C4-2B (cell line): ENCODE measurements around the gene BOK.
A peak's percentile ranks its signal among the peaks of the same experiment; 100 is the strongest.

Source experiments
- H3K27ac ChIP-seq: fragments of 450-650 bp; 2 replicates; pipeline ENCODE4 v1.5.1; 2017
- ZFX ChIP-seq: fragments of 450-650 bp; IDR thresholded peaks from 2 replicates; pipeline ENCODE4 v1.6.1; 2017
- TF ChIP-seq, protein P1 (sequence below): fragments of 450-650 bp; conservative IDR thresholded peaks from 2 replicates; pipeline ENCODE4 v1.5.1; 2017; ENCODE audit warnings: mild to moderate bottlenecking

BOK gene

GRCh38 chr2:241553981-241554380, 4.6 kb upstream of the BOK start:
- no peak for TF ChIP-seq ZFX
- TF ChIP-seq, protein P1, sequence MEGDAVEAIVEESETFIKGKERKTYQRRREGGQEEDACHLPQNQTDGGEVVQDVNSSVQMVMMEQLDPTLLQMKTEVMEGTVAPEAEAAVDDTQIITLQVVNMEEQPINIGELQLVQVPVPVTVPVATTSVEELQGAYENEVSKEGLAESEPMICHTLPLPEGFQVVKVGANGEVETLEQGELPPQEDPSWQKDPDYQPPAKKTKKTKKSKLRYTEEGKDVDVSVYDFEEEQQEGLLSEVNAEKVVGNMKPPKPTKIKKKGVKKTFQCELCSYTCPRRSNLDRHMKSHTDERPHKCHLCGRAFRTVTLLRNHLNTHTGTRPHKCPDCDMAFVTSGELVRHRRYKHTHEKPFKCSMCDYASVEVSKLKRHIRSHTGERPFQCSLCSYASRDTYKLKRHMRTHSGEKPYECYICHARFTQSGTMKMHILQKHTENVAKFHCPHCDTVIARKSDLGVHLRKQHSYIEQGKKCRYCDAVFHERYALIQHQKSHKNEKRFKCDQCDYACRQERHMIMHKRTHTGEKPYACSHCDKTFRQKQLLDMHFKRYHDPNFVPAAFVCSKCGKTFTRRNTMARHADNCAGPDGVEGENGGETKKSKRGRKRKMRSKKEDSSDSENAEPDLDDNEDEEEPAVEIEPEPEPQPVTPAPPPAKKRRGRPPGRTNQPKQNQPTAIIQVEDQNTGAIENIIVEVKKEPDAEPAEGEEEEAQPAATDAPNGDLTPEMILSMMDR, result no peak
- no peak overlapping the region for H3K27ac ChIP-seq

DNA sequence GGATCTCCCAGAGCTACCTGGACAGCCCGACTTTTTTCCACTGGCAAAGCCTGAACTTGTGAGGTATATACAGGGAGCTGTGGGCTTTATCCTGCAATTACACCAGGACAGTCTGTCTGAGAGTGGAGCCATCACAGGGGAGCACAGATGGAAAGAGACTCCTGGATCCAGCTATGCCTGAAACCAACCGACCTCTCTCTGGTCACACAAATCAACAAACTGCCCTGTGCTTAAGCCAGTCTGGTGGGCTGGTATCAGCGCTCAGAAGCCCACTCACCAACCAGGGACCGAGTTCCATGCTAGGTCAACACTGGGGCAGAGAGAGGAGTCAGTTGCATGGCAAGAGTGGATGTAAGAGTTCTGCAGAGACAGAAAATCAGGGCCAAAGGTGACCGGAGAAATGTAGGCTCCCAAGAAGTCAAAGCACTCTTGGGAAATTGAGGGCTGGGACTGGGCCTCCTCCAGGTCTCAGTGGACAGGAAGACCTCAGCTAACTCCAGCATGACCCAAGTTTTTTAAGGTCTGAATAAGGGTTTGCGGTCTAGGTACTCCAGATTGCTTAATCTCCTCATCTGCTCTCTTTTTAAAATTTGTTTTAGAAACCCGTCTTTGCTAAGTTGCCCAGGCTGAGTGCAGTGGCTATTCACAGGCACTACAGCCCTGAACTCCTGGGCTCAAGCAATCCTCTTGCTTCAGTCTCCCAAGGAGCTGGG, 3.8 kb upstream of the BOK start:
- TF ChIP-seq, protein P1, result no peak
- TF ChIP-seq ZFX, result no peak
- peak overlapping the region; percentile 57 for H3K27ac ChIP-seq

DNA sequence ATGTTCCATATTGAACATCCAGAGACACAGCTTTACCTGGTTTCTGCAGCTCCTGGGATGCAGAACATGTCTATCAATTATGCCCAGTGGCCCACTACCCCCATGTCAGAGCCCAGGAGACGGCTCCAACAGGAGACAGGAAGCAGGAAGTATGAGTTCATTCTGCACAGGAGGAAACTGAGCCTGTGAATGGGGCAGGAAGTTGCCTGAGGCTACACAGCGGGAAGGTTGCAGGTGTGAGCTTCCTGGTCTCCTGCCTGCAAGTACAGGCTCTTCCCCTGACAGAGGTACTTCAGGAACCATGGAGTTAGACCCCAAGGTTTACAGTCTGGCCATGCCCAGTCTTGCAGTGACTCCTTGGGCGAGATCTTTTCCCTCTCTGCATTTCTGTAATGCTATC, 2.8 kb upstream of the BOK start:
- TF ChIP-seq, protein P1, result no peak
- TF ChIP-seq ZFX, result no peak
- H3K27ac ChIP-seq, result peak overlapping the region; percentile 57

DNA sequence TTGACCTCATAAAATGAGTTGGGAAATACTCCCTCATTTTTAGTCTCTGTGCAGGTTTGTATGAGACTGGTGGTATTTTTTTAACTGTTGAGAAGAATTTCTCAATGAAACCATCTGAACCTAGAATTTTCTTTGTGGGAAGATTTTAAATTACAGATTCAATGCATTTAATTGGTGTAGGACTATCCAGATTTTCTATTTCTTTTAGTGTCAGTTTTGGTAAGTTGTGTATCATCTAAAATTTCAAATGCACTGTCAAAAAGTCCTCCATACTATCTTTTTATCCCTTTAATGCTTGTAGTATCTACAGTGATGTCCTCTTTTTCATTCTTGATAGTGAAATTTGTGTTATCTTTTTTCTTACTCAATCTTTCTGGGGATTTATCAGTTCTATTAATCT, 1.8 kb upstream of the BOK start:
- no peak overlapping the region for H3K27ac ChIP-seq
- TF ChIP-seq ZFX, result no peak
- TF ChIP-seq, protein P1, result no peak

GRCh38 chr2:241559323-241560161, 997 bp downstream of the BOK start:
- TF ChIP-seq ZFX, result peak; percentile 74; the same call in 1 of the 2 replicates
- TF ChIP-seq, protein P1, result no peak
- peak overlapping the region; percentile 95 for H3K27ac ChIP-seq

- no peak for TF ChIP-seq ZFX
- TF ChIP-seq, protein P1, result no peak
- peak overlapping the region; percentile 95 for H3K27ac ChIP-seq
These were observed 1.8 kb downstream of the BOK start for GRCh38 chr2:241560162-241560882.
